Stimulated activated CD8-positive, alpha-beta memory T cell treated with anti-CD3 and anti-CD28 coated beads, Interleukin-12 subunit alpha, Interleukin-12 subunit beta, amount 100 ng/mL, for 24 hours (primary cell): ENCODE results near the gene GNAT3.

Experiments used
- DNase-seq: peaks from one replicate; pipeline ENCODE4 v3.0.0-alpha.2; 2020; ENCODE audit errors: extremely low read depth

GNAT3 gene

DNA sequence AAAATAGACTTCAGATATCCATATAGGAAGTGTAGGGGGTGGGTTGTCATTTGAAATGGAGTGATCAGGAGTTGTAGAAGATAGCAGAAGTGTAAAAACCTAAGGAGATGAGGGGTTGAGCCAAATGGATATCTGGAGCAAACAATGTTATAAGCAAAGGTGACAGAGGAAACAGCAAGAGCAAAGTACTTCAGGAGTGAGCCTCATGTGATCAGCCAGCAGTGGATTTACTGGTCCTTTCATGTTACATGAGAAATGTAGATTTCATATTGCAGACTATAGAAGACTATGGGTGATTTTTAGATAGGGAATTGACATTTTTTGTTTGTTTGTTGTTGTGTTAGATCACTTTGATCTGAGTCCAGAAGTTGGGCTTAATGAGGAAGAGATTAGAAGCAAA, 47.7 kb downstream of the GNAT3 start:
- DNase-seq = no peak

GRCh38 chr7:80463272-80463920, 48.5 kb downstream of the GNAT3 start:
- no peak for DNase-seq

- no peak for DNase-seq
Observed at GRCh38 chr7:80460857-80461256, 51.0 kb downstream of the GNAT3 start.

DNA sequence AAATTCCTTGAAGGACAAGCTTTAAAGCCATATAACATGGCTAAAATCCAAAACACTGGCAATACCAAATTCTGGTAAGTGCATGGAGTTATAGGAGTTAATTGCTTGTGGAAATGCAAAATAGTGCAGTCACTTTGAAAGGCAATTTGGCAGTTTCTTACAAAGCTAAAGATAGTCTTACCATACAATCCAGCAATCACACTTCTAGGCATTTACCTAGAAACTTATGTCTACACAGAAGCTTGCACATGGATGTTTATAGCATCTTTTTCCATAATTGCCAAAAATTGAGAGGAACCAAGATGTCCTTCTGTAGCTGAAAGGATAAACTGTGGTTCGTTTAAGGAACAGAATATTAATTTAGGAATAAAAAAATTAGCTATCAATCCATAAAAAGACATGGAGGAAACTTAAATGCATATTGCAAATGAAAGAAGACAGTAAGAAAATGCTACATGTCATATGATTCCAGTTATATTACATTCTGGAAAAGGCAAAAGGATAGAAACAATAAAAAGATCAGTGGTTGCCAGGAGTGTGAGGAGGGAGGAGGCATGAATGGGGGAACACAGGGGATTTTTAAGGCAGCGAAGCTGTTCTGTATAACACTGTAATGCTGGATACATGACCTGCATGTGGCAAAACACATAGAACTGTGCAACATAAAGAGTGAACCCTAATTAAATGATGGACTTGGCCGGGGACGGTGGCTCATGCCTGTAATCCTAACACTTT, 51.9 kb downstream of the GNAT3 start:
- no peak for DNase-seq

DNA sequence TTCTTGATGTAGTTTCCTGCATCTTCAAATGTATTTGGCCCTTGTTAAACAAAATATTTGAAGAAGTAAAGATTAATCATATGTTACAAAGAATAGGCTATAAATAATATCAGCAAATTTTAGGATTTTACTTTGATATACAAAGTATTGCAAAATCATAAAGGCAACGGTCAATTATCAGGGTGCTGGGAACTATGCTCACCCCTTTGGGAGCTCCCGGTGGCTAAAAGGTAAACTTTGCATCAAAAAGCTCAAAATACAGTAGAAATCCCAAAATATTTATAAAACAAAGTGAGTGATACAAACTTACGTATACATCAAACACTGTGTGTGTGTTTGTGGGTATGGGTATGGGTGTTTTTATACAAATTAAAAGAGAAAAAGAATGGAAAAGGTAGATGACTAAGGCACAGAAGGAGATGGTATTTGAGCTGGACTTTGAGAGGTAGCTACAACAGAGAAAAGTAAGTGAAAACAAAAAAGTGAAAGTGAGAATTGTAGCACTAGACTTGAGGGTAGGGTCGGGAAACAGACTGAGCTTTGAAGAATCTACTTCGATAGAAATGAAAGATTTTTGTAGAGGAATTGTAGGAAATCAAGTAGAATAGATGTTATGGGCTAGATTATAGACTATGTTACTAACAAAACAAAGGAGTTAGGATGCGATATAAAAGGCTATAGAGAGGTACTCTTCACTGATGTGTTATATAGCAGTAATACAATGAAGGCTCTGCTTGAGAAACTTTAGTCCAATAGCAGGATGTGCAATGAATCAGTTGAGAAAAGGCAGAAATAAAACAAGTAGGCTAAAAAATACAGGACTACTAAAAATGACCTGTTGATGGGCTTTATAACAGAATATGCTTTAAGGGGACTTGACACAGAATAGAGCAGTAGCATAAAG, 52.8 kb downstream of the GNAT3 start:
- DNase-seq = no peak

DNA sequence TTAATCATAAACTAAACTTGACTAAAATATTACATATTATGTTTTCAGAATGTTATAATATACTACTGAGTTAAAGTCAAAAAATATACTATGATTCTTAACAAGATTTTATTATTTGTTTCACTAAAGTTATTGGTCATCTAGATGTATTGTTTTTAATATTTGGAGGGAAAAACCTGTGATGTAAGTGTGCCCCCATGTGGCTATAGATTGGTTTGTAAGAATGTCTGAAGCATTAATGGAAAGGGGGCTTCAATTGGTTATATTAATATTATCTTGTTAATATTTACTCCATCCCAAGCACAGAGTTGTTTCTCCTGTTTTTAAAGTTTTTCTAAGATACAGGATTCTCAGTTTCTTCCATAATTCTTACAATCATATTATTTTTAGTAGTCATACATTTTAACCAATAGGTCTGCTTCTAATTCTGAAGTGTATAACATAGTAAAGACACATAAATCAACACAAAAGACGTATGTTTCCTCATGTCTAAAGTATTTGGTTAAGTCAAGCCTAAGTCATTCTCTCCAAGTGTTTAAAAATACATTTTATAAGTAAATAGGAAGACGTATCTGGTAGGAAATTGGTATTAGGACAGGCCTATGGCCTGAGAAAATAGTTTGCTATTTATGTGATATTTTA, 58.0 kb downstream of the GNAT3 start:
- DNase-seq = no peak

- DNase-seq = no peak
Observed at GRCh38 chr7:80450621-80451308, 61.1 kb downstream of the GNAT3 start.

DNA sequence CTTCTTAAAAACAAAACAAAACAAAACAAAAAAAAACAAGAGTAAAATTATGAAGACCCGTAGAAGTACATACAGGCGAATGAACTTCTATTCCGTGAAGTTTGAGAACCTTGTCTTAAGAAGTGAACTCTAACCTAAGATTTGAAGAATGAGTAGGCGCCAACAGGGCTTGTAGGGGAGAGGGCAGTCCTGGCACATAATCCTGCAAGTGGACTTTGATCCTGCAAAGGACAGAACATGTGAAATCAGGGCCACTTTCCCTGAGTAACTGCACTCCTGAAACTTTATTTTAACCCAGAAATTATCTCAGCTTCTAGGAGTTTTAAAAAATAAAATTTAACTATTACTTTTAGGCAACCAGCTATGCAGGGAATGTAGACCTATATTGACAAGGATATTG, 62.0 kb downstream of the GNAT3 start:
- no peak for DNase-seq

- no peak for DNase-seq
Observed at GRCh38 chr7:80445351-80445750, 66.5 kb downstream of the GNAT3 start.

GRCh38 chr7:80444811-80445210, 67.1 kb downstream of the GNAT3 start:
- DNase-seq = no peak

GRCh38 chr7:80443325-80443724, 68.5 kb downstream of the GNAT3 start:
- DNase-seq = no peak

GRCh38 chr7:80440883-80441282, 71.0 kb downstream of the GNAT3 start:
- no peak for DNase-seq

GRCh38 chr7:80439894-80440821, 71.7 kb downstream of the GNAT3 start:
- no peak for DNase-seq

GRCh38 chr7:80435521-80435920, 76.3 kb downstream of the GNAT3 start:
- DNase-seq = no peak

- no peak for DNase-seq
Observed at GRCh38 chr7:80434047-80434446, 77.8 kb downstream of the GNAT3 start.

GRCh38 chr7:80432166-80432565, 79.7 kb downstream of the GNAT3 start:
- no peak for DNase-seq

DNA sequence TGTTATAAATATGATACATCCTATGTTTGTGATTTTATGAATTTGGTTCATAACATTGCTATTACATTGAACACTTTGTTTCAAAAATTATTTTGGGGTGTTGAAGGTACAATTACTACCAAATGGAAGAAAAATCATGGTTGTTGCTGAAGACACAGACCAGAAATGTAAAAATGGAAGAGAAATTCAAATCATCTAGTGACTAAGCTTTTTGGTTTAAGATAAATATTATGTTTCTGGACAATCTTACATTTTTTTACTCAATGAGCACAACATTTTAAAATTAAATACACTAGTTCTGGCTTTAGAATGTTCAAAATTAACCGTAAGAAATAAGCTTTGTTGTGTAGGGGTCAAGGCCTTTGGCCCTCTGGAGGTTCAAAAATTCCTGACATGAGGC, 82.7 kb downstream of the GNAT3 start:
- no peak for DNase-seq

DNA sequence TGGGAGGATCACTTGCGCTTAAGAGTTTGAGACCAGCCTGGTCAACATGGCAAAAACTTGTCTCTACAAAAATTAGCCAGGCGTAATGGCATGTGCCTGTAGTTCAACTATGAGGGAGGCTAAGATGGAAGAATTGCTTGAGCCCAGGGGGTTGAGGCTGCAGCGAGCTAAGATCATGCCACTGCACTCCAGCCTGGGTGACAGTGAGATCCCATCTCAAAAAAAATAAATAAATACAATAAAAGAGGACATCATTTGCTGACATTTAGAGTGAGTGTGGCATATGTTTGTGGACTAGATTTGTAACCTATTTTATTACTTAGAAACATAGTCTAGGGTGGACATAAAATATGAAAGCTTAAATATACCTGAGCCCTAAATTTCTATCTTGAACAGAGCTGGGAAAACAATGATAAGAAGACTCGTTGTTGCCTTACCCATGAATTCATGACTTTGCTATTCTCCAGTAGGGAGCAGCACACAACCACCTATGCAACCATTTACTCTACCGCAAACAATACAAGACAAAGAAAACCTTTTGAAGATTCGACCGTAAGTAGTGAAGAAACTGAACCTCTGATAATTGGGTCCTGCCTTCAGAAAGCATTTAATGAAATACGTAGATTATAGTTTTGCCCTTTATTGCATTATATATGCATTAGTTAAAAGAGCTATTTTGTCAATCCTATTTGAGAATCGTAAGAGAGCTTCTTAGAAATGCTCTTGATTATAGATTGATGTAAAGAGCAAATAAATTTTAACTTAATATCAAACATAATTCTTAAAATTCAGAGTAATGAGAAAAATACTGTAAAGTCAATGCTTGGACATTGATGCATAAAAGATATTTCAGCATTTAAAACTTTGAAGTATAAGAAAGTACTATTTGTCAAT, 83.5 kb downstream of the GNAT3 start:
- DNase-seq = no peak

GRCh38 chr7:80427218-80427617, 84.6 kb downstream of the GNAT3 start:
- no peak for DNase-seq
